Loucy (cell line): ENCODE results near the gene YBX3.

Experiments
- CTCF ChIP-seq: fragments of 200-600 bp; sonication (generic); conservative IDR thresholded peaks from 2 replicates; pipeline ENCODE4 v1.5.1; 2014; ENCODE audit warnings: mild to moderate bottlenecking, antibody characterized with exemption, low read length
- EZH2phosphoT487 ChIP-seq: fragments of 200-600 bp; IDR thresholded peaks from 2 replicates; pipeline ENCODE4 v1.6.1; 2018; ENCODE audit warnings: antibody characterized with exemption, mild to moderate bottlenecking, moderate library complexity, borderline replicate concordance

- TF ChIP-seq CTCF: no peak
- TF ChIP-seq EZH2phosphoT487: no peak
Measured at GRCh38 chr12:10747730-10748129, 24.6 kb upstream of the YBX3 start.
